Measurements from ENCODE around the gene PDK3.

The PDK3 gene

DNA sequence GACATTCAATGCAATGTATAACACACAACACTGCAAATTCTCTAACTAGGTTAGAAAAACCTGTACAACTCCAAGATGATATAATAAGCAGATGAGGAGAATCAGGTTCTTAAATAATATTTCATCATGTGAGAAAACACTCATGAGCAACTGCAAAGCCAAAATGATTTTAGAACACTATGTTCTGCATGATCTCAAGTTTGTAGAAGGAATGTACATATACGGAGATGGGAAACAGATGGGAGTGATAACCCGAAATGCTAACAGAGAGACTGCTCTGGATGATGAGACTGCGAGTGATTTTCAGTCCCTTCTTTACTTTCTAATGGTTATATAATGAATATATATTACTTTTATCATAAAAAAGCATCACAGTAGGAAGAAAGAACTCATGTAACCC is 101.2 kb downstream of the PDK3 start:
- Histone ChIP-seq H3K79me2 (ENCODE audit: insufficient read depth, low read length) (no peaks in the 10 kb centered on the region), H2AFZ (ENCODE audit: low read depth, low read length) (no peak overlapping the region), H3K27me3 (ENCODE audit: insufficient read depth, low read length, poor library complexity) (no peaks in the 10 kb centered on the region), H3K4me2 (ENCODE audit: insufficient read depth, low read length) (no peak overlapping the region), H3K4me3 (ENCODE audit: low read depth in 1 of 2, low read length in 2 of 2) (no peak overlapping the region), H3K4me1 (ENCODE audit: insufficient read depth, low read length) (no peaks in the 10 kb centered on the region), H4K20me1 (ENCODE audit: insufficient read depth, low read length) (no peaks in the 10 kb centered on the region), H3K27ac (ENCODE audit: low read length) (no peak overlapping the region), H3K9ac (ENCODE audit: low read depth, low read length) (no peak overlapping the region), H3K9me3 (ENCODE audit: insufficient read depth, low read length, severe bottlenecking) (no peaks in the 10 kb centered on the region), H3K36me3 (ENCODE audit: insufficient read depth, low read length) (no peaks in the 10 kb centered on the region)
- TF ChIP-seq, protein P1, sequence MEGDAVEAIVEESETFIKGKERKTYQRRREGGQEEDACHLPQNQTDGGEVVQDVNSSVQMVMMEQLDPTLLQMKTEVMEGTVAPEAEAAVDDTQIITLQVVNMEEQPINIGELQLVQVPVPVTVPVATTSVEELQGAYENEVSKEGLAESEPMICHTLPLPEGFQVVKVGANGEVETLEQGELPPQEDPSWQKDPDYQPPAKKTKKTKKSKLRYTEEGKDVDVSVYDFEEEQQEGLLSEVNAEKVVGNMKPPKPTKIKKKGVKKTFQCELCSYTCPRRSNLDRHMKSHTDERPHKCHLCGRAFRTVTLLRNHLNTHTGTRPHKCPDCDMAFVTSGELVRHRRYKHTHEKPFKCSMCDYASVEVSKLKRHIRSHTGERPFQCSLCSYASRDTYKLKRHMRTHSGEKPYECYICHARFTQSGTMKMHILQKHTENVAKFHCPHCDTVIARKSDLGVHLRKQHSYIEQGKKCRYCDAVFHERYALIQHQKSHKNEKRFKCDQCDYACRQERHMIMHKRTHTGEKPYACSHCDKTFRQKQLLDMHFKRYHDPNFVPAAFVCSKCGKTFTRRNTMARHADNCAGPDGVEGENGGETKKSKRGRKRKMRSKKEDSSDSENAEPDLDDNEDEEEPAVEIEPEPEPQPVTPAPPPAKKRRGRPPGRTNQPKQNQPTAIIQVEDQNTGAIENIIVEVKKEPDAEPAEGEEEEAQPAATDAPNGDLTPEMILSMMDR (IDR thresholded peaks at IDR 0.05; ENCODE audit: borderline replicate concordance, extremely low read depth, low read length, poor library complexity, severe bottlenecking): no peak
- no peak for TF ChIP-seq EZH2 (IDR thresholded peaks at IDR 0.05; ENCODE audit: borderline replicate concordance, low read depth, low read length, severe bottlenecking)
- no peak for DNase-seq
- no peak for ATAC-seq (ENCODE audit: insufficient read depth, low read depth)

GRCh38 chrX:24567169-24567568 is 102.1 kb downstream of the PDK3 start:
- no peak overlapping the region for H3K27ac ChIP-seq (ENCODE audit: low read length)

GRCh38 chrX:24574743-24575142 is 109.7 kb downstream of the PDK3 start:
- no peak overlapping the region for H2AFZ ChIP-seq (ENCODE audit: low read depth, low read length)
- H3K9ac ChIP-seq (ENCODE audit: low read depth, low read length): no peak overlapping the region
- ATAC-seq (ENCODE audit: insufficient read depth, low read depth) (no peak), DNase-seq (no peak)
- H3K4me3 ChIP-seq (ENCODE audit: low read depth in 1 of 2, low read length in 2 of 2): no peak overlapping the region
- H3K27ac ChIP-seq (ENCODE audit: low read length): no peak overlapping the region
- no peaks in the 10 kb centered on the region for H3K27me3 ChIP-seq (ENCODE audit: insufficient read depth, low read length, poor library complexity)
- no peaks in the 10 kb centered on the region for H3K4me1 ChIP-seq (ENCODE audit: insufficient read depth, low read length)
- no peaks in the 10 kb centered on the region for H4K20me1 ChIP-seq (ENCODE audit: insufficient read depth, low read length)
- no peak overlapping the region for H3K4me2 ChIP-seq (ENCODE audit: insufficient read depth, low read length)
- no peaks in the 10 kb centered on the region for H3K79me2 ChIP-seq (ENCODE audit: insufficient read depth, low read length)
- peaks cover 7% of the 10 kb centered on the region; the same call in 1 of the 2 replicates for H3K36me3 ChIP-seq (ENCODE audit: insufficient read depth, low read length)
- TF ChIP-seq, protein P1 (IDR thresholded peaks at IDR 0.05; ENCODE audit: borderline replicate concordance, extremely low read depth, low read length, poor library complexity, severe bottlenecking): no peak
- TF ChIP-seq EZH2 (IDR thresholded peaks at IDR 0.05; ENCODE audit: borderline replicate concordance, low read depth, low read length, severe bottlenecking): no peak
- H3K9me3 ChIP-seq (ENCODE audit: insufficient read depth, low read length, severe bottlenecking): no peaks in the 10 kb centered on the region

More at GRCh38 chrX:24567169-24567568, 102.1 kb downstream of the PDK3 start:
- Histone ChIP-seq H3K36me3 (ENCODE audit: insufficient read depth, low read length) (no peaks in the 10 kb centered on the region), H3K4me1 (ENCODE audit: insufficient read depth, low read length) (no peaks in the 10 kb centered on the region), H3K4me3 (ENCODE audit: low read depth in 1 of 2, low read length in 2 of 2) (no peak overlapping the region), H3K27me3 (ENCODE audit: insufficient read depth, low read length, poor library complexity) (no peaks in the 10 kb centered on the region), H3K9ac (ENCODE audit: low read depth, low read length) (no peak overlapping the region), H3K79me2 (ENCODE audit: insufficient read depth, low read length) (no peaks in the 10 kb centered on the region), H2AFZ (ENCODE audit: low read depth, low read length) (no peak overlapping the region), H3K9me3 (ENCODE audit: insufficient read depth, low read length, severe bottlenecking) (no peaks in the 10 kb centered on the region), H4K20me1 (ENCODE audit: insufficient read depth, low read length) (no peaks in the 10 kb centered on the region), H3K4me2 (ENCODE audit: insufficient read depth, low read length) (no peak overlapping the region)
- DNase-seq (no peak), ATAC-seq (ENCODE audit: insufficient read depth, low read depth) (no peak)
- no peak for TF ChIP-seq EZH2 (IDR thresholded peaks at IDR 0.05; ENCODE audit: borderline replicate concordance, low read depth, low read length, severe bottlenecking)
- TF ChIP-seq, protein P1 (IDR thresholded peaks at IDR 0.05; ENCODE audit: borderline replicate concordance, extremely low read depth, low read length, poor library complexity, severe bottlenecking): no peak

GRCh38 chrX:24575496-24575895 is 110.4 kb downstream of the PDK3 start:
- Histone ChIP-seq H3K9ac (ENCODE audit: low read depth, low read length) (no peak overlapping the region), H3K79me2 (ENCODE audit: insufficient read depth, low read length) (no peaks in the 10 kb centered on the region), H3K36me3 (ENCODE audit: insufficient read depth, low read length) (peaks cover 7% of the 10 kb centered on the region; the same call in 1 of the 2 replicates), H3K27ac (ENCODE audit: low read length) (no peak overlapping the region), H3K4me1 (ENCODE audit: insufficient read depth, low read length) (no peaks in the 10 kb centered on the region), H2AFZ (ENCODE audit: low read depth, low read length) (no peak overlapping the region), H3K4me3 (ENCODE audit: low read depth in 1 of 2, low read length in 2 of 2) (no peak overlapping the region), H3K27me3 (ENCODE audit: insufficient read depth, low read length, poor library complexity) (no peaks in the 10 kb centered on the region), H4K20me1 (ENCODE audit: insufficient read depth, low read length) (no peaks in the 10 kb centered on the region), H3K4me2 (ENCODE audit: insufficient read depth, low read length) (no peak overlapping the region), H3K9me3 (ENCODE audit: insufficient read depth, low read length, severe bottlenecking) (no peaks in the 10 kb centered on the region)
- DNase-seq (no peak), ATAC-seq (ENCODE audit: insufficient read depth, low read depth) (no peak)
- no peak for TF ChIP-seq EZH2 (IDR thresholded peaks at IDR 0.05; ENCODE audit: borderline replicate concordance, low read depth, low read length, severe bottlenecking)
- TF ChIP-seq, protein P1 (IDR thresholded peaks at IDR 0.05; ENCODE audit: borderline replicate concordance, extremely low read depth, low read length, poor library complexity, severe bottlenecking): no peak
